Activated CD4-positive, alpha-beta T cell treated with anti-CD3 and anti-CD28 coated beads, Interleukin-2, amount 50 U/mL, for 16 hours (primary cell): ENCODE results near the gene HIGD1C.
"Not testable (repeated sequence)": the region's sequence is repeated elsewhere in the genome, so short reads cannot be mapped to it uniquely, and the experiment has no call there.

ENCODE experiments used
- DNase-seq: peaks from one replicate; pipeline ENCODE4 v3.0.0-alpha.2; 2020

HIGD1C gene

GRCh38 chr12:50952510-50952909, at the start of gene HIGD1C:
Gene HIGD1C, plus strand, starts transcription at chr12:50952544. Its CDS starts 1,455 bp downstream, at chr12:50953999.
- DNase-seq: no peak

DNA sequence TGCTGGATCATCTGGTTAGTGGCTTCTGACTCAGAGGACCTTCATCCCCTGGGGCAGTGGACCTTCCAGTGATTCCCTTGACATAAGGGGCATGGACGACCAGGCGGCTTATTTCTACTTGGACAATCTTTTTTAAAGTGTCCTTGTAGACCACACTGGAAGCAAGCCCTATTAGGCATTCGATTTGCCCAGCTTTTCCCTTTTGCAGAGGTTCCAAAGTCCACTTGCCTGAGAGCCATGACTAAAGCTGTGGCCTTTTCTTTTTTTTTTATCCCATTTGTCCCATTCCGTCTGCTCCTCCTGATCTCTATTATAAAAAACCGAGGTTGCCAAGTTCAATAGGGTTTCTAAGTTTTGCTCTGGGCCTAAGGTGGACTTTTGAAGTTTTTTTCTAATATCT, 43.9 kb upstream of the HIGD1C start:
- DNase-seq: not testable (repeated sequence)

DNA sequence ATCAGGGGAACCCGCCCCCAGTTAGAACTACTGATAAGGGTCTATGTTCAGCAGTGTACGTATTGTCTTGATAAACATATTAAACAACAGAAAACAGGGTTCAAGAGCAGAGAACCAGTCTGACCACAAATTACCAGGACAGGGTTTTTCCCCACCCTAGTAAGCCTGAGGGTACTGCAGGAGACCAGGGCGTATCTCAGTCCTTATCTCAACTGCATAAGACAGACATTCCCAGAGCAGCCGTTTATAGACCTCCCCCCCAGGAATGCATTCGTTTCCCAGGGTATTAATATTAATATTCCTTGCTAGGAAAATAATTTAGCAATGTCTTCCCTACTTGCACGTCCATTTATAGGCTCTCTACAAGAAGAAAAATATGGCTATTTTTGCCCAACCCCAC, 40.0 kb upstream of the HIGD1C start:
- not testable (repeated sequence) for DNase-seq

GRCh38 chr12:50913224-50913623, 39.1 kb upstream of the HIGD1C start:
- no peak for DNase-seq

- no peak for DNase-seq
These were observed 37.4 kb upstream of the HIGD1C start for GRCh38 chr12:50914872-50915484.

GRCh38 chr12:50916292-50916691, 36.1 kb upstream of the HIGD1C start:
- DNase-seq: no peak

- DNase-seq: no peak
These were observed 33.6 kb upstream of the HIGD1C start for GRCh38 chr12:50918584-50919316.

GRCh38 chr12:50922820-50923219, 29.5 kb upstream of the HIGD1C start:
- no peak for DNase-seq

- DNase-seq: no peak
These were observed 28.8 kb upstream of the HIGD1C start for GRCh38 chr12:50923361-50924130.

DNA sequence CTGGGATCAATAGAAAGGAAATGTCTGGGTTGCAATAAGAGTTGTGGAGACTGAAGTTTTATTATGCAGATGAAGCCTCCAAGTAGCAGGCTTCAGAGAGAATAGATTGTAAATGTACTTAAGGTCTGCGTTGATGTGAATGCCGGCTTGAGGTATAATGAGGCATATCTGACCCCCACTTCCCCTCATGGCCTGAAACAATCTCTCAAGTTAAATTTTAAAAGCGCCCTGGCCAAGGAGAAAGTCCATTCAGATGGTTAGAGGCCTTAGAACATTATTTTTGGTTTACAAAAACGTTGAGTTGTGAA, 28.3 kb upstream of the HIGD1C start:
- DNase-seq: no peak

- DNase-seq: peak; percentile 12
These were observed 27.7 kb upstream of the HIGD1C start for GRCh38 chr12:50924439-50925341.

- DNase-seq: no peak
These were observed 27.0 kb upstream of the HIGD1C start for GRCh38 chr12:50925342-50925651.

GRCh38 chr12:50925920-50926319, 26.4 kb upstream of the HIGD1C start:
- DNase-seq: no peak

GRCh38 chr12:50926415-50926814, 25.9 kb upstream of the HIGD1C start:
- DNase-seq: no peak

- not testable (repeated sequence) for DNase-seq
These were observed 25.4 kb upstream of the HIGD1C start for GRCh38 chr12:50926932-50927331.

- no peak for DNase-seq
These were observed 25.0 kb upstream of the HIGD1C start for GRCh38 chr12:50927356-50927755.

- no peak for DNase-seq
These were observed 24.5 kb upstream of the HIGD1C start for GRCh38 chr12:50927766-50928224.

DNA sequence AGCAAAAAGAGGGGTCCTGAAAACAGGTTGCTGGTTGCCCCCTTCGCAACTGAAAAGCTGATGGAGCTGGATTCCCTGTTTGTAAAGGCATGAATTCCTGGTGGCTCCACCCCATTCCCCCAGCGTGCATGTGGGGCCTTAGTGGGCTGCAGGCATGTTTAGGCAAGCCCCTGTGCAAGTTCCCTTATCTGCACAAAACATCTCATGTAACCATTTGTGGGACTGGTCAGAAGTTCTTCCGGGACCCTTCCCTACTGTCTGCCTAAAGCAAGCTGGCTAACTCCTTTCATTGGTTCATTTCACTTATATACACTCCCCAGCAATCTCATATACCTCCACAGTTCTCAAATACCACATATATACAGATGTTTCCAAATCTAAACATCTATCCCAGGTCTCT, 24.0 kb upstream of the HIGD1C start:
- DNase-seq: no peak

GRCh38 chr12:50929831-50930230, 22.5 kb upstream of the HIGD1C start:
- DNase-seq: no peak

GRCh38 chr12:50930477-50930876, 21.9 kb upstream of the HIGD1C start:
- peak; percentile 18 for DNase-seq

DNA sequence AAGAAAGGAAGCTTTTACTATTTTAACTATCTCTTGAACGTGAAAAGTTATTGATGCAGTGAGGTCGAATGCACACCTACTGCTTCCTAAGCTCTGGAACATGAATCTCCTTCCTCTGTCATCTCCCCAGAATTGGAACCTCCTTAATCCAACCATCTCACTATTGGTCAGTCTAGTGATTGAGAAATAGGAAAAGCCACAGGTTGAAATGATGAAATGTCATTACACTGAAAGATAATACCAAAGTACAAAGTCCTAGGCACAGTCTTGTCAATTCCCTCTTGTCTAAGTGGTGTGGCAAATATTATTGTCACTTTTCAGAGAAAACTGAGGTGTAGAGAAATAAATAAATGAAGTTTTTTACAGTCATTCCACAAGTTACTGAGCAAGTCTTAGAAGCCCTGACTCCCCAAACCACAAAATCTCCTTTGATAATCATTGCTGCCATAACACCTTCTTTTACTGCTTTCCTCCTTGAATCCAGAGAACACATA, 19.5 kb upstream of the HIGD1C start:
- peak; percentile 22 for DNase-seq

GRCh38 chr12:50933459-50934124, 18.8 kb upstream of the HIGD1C start:
- DNase-seq: peak; percentile 12
